Measurements from ENCODE around the gene KDM6A. TPM values are rescaled to one million over a fixed set of nuclear protein-coding genes. Genes with fewer than 3 reads are reported as not detected.

KDM6A gene
- total and polyA plus RNA-seq, 2 of the 13 experiments (the other 11 are each of a cell fraction or from before 2014, with no cell fraction given), result 16.7 to 18.2 TPM

DNA sequence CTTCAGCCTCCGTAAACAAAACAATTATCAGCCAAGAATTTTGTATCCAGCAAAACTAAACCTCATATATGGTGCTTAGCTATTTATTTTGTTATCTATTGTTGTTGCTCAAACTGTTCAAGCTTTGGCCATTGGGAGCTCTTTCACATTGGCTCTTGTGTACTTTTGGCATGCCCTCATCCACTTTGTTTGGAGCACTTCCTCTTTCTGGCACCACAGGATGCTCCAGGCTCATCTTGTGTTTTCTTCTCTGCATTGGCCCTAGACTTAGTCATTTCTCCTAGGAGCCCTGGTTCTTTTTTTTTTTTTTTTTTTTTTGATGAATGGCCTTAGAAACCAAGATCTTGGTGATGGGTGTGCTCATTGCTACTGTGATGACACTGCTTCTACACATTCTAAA is 253.2 kb downstream of the KDM6A start (continued):
- TF ChIP-seq, protein P1, sequence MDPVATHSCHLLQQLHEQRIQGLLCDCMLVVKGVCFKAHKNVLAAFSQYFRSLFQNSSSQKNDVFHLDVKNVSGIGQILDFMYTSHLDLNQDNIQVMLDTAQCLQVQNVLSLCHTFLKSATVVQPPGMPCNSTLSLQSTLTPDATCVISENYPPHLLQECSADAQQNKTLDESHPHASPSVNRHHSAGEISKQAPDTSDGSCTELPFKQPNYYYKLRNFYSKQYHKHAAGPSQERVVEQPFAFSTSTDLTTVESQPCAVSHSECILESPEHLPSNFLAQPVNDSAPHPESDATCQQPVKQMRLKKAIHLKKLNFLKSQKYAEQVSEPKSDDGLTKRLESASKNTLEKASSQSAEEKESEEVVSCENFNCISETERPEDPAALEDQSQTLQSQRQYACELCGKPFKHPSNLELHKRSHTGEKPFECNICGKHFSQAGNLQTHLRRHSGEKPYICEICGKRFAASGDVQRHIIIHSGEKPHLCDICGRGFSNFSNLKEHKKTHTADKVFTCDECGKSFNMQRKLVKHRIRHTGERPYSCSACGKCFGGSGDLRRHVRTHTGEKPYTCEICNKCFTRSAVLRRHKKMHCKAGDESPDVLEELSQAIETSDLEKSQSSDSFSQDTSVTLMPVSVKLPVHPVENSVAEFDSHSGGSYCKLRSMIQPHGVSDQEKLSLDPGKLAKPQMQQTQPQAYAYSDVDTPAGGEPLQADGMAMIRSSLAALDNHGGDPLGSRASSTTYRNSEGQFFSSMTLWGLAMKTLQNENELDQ (CRISPR knock-in tag; IDR thresholded peaks at IDR 0.05; ENCODE audit: borderline replicate concordance), result no peak
- no peak for TF ChIP-seq ZNF703 (CRISPR knock-in tag; IDR thresholded peaks at IDR 0.05; ENCODE audit: borderline replicate concordance)
- no peak for TF ChIP-seq THAP7 (CRISPR knock-in tag; IDR thresholded peaks at IDR 0.05)

GRCh38 chrX:45128896-45129454 is 256.0 kb downstream of the KDM6A start:
- BruUV-seq (replicated peaks), result no TSS peak
- H3K4me1 ChIP-seq (ENCODE audit: insufficient read depth, low read length), result peaks cover 8% of the 10 kb centered on the region
- FAIRE-seq (no peak), ATAC-seq (no peak), DNase-seq (ENCODE audit: low spot score) (no peak)
- no peak overlapping the region for H3K4me3 ChIP-seq (replicated peaks in 1 of 3; ENCODE audit: insufficient read depth in 1 of 3, low read depth in 2 of 3, low read length in 3 of 3)
- CTCF ChIA-PET (ENCODE audit: low intra/inter-chr PET ratio, low total read pairs), result no interaction called here
- H3K27ac ChIP-seq (ENCODE audit: extremely low read length, insufficient read depth, low read length), result no peak overlapping the region
- no peaks in the 10 kb centered on the region; the same call in 1 of the 2 replicates for H3K9me3 ChIP-seq (ENCODE audit: low read length)
- H3K79me2 ChIP-seq (ENCODE audit: insufficient read depth, low read length), result no peaks in the 10 kb centered on the region
- H3K4me2 ChIP-seq (ENCODE audit: low read depth, low read length), result no peak overlapping the region
- TF ChIP-seq DRAP1 (CRISPR knock-in tag; IDR thresholded peaks at IDR 0.05) (no peak), RCOR2 (CRISPR knock-in tag; IDR thresholded peaks at IDR 0.05) (no peak), MAFF (IDR thresholded peaks at IDR 0.05; ENCODE audit: low read depth, low read length) (0 out of 2 replicates have a peak, but pooled peaks have one; percentile 25), MXI1 (IDR thresholded peaks at IDR 0.05; ENCODE audit: borderline replicate concordance, low read depth, low read length) (no peak), THRA (CRISPR knock-in tag; IDR thresholded peaks at IDR 0.05; ENCODE audit: borderline replicate concordance) (no peak), MAFK (conservative IDR thresholded peaks at IDR 0.05 in 1 of 2, IDR thresholded peaks at IDR 0.05 in 1 of 2; ENCODE audit: low read length in 2 of 2) (peak in 1 of 2 experiments; percentile 58; a peak in 3 of 4 replicates)
- TF ChIP-seq, protein P2, sequence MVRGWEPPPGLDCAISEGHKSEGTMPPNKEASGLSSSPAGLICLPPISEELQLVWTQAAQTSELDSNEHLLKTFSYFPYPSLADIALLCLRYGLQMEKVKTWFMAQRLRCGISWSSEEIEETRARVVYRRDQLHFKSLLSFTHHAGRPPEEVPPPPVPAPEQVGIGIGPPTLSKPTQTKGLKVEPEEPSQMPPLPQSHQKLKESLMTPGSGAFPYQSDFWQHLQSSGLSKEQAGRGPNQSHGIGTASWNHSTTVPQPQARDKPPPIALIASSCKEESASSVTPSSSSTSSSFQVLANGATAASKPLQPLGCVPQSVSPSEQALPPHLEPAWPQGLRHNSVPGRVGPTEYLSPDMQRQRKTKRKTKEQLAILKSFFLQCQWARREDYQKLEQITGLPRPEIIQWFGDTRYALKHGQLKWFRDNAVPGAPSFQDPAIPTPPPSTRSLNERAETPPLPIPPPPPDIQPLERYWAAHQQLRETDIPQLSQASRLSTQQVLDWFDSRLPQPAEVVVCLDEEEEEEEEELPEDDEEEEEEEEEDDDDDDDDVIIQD (CRISPR knock-in tag; IDR thresholded peaks at IDR 0.05; ENCODE audit: low read depth), result no peak
- TF ChIP-seq, protein P3, sequence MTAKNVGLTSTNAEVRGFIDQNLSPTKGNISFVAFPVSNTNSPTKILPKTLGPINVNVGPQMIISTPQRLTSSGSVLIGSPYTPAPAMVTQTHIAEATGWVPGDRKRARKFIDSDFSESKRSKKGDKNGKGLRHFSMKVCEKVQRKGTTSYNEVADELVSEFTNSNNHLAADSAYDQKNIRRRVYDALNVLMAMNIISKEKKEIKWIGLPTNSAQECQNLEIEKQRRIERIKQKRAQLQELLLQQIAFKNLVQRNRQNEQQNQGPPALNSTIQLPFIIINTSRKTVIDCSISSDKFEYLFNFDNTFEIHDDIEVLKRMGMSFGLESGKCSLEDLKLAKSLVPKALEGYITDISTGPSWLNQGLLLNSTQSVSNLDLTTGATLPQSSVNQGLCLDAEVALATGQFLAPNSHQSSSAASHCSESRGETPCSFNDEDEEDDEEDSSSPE (CRISPR knock-in tag; IDR thresholded peaks at IDR 0.05), result no peak
- no peaks in the 10 kb centered on the region for H3K27me3 ChIP-seq (ENCODE audit: control insufficient read depth in 1 of 2, insufficient read depth in 2 of 2, low read length in 2 of 2)
- intact Hi-C loops (cut with micrococcal nuclease; ENCODE audit: unreplicated experiment), result no loop called here
- no peak overlapping the region for H3K9ac ChIP-seq (ENCODE audit: insufficient read depth, low read depth, low read length)
- H3K36me3 ChIP-seq (replicated peaks in 1 of 2; ENCODE audit: control insufficient read depth in 1 of 2, insufficient read depth in 2 of 2, low read length in 2 of 2), result no peaks in the 10 kb centered on the region
- no peaks in the 10 kb centered on the region for H4K20me1 ChIP-seq (ENCODE audit: insufficient read depth, low read length)
- no peak overlapping the region for H2AFZ ChIP-seq (ENCODE audit: low read length)
- 64% methylated on average over 2 of the region's 4 CpGs for WGBS (ENCODE audit: low lambda C conversion rate)
- POLR2A ChIA-PET, result no interaction called here
- in situ Hi-C loops (cut with HindIII; ENCODE audit: extremely low pct_ligation_motif_present, low pct_unique_long_range_greater_than_20kb), result no loop called here
